SK-N-SH (cell line): ENCODE results near the gene CELF5. TPM values are rescaled to one million over a fixed set of nuclear protein-coding genes. Genes with fewer than 3 reads are reported as not detected.

Experiments
- CTCF ChIA-PET: fragments of 300-600, 350-600 bp; formaldehyde crosslinking; extraction: SDS; loops from one replicate; lab custom pipeline; 2021; lab: Yijun Ruan, JAX
- POLR2A ChIA-PET: fragments of 350-600 bp; sonication (Branson Sonifier 250); formaldehyde crosslinking; extraction: SDS; loops from one replicate; lab custom pipeline; 2020; ENCODE audit warnings: antibody characterized with exemption, inconsistent platforms; lab: Yijun Ruan, JAX
- DNase-seq: peaks from one replicate; pipeline ENCODE4 v3.0.0; 2012
- H2AFZ ChIP-seq: fragments of 200-600 bp; sonication (generic); 2 replicates; pipeline ENCODE4 v1.8.1; 2016; ENCODE audit warnings: antibody characterized with exemption, mild to moderate bottlenecking, low read depth
- H3F3A ChIP-seq: fragments of 200-600 bp; sonication (generic); replicated peaks from 2 replicates; pipeline ENCODE3; 2016; ENCODE audit warnings: antibody characterized with exemption, mild to moderate bottlenecking; ENCODE audit not compliant: insufficient read depth
- H3K27ac ChIP-seq, 2 experiments: fragments of 200-500 bp in 1 of 2; fragments of 200-600 bp in 1 of 2; sonication (Bioruptor generic) in 1 of 2; sonication (generic), shearing (Covaris generic) in 1 of 2; 2 replicates each; pipeline versions ENCODE4 v1.5.1 to v1.6.1; 2014 to 2016; ENCODE audit warnings: low read depth in 2 of 2, inconsistent platforms in 1 of 2, low read length in 1 of 2, mild to moderate bottlenecking in 1 of 2, mixed read lengths in 1 of 2
- H3K27me3 ChIP-seq: fragments of 200-600 bp; sonication (generic), shearing (Covaris generic); 2 replicates; pipeline ENCODE4 v1.6.1; 2016; ENCODE audit warnings: mixed run types; ENCODE audit not compliant: insufficient read depth
- H3K36me3 ChIP-seq, 2 experiments: fragments of 200-500 bp in 1 of 2; fragments of 200-600 bp in 1 of 2; sonication (Bioruptor generic) in 1 of 2; sonication (generic) in 1 of 2; replicated peaks in 1 of 2; 2 replicates each; pipeline versions ENCODE3 to v1.5.1; 2014 to 2016; ENCODE audit warnings: low read length in 1 of 2, mild to moderate bottlenecking in 1 of 2; ENCODE audit not compliant: insufficient read depth in 2 of 2, control insufficient read depth in 1 of 2
- H3K4me1 ChIP-seq, 2 experiments: fragments of 200-500 bp in 1 of 2; fragments of 200-600 bp in 1 of 2; sonication (Bioruptor generic) in 1 of 2; sonication (generic), shearing (Covaris generic) in 1 of 2; 2 replicates each; pipeline versions ENCODE4 v1.5.1 to v1.6.1; 2014 to 2016; ENCODE audit warnings: low read depth in 1 of 2, low read length in 1 of 2, mixed run types in 1 of 2; ENCODE audit not compliant: insufficient read depth in 2 of 2, control insufficient read depth in 1 of 2
- H3K4me2 ChIP-seq: fragments of 200-600 bp; sonication (generic), shearing (Covaris generic); 2 replicates; pipeline ENCODE4 v1.6.1; 2017; ENCODE audit warnings: mixed run types
- H3K4me3 ChIP-seq, 2 experiments: fragments of 200-500 bp in 1 of 2; fragments of 200-600 bp in 1 of 2; sonication (Bioruptor generic) in 1 of 2; sonication (generic), shearing (Covaris generic) in 1 of 2; 2 replicates each; pipeline versions ENCODE4 v1.5.1 to v1.8.1; 2014 to 2016; ENCODE audit warnings: low read depth in 2 of 2, inconsistent platforms in 1 of 2, low read length in 1 of 2, mild to moderate bottlenecking in 1 of 2, mixed read lengths in 1 of 2, moderate library complexity in 1 of 2
- H3K79me2 ChIP-seq: fragments of 200-600 bp; sonication (generic); 2 replicates; pipeline ENCODE4 v1.8.1; 2017; ENCODE audit warnings: mild to moderate bottlenecking; ENCODE audit not compliant: insufficient read depth
- H3K9ac ChIP-seq: fragments of 200-600 bp; sonication (generic); 2 replicates; pipeline ENCODE4 v1.6.1; 2017; ENCODE audit warnings: mixed run types
- H3K9me2 ChIP-seq: fragments of 200-600 bp; sonication (generic); 2 replicates; pipeline ENCODE4 v1.6.1; 2017; ENCODE audit warnings: mixed run types
- H3K9me3 ChIP-seq: fragments of 200-600 bp; sonication (generic); 2 replicates; pipeline ENCODE4 v1.6.1; 2017; ENCODE audit warnings: mixed run types, mild to moderate bottlenecking, moderate library complexity
- H4K20me1 ChIP-seq: fragments of 200-600 bp; sonication (generic); 2 replicates; pipeline ENCODE4 v1.6.1; 2017; ENCODE audit warnings: mild to moderate bottlenecking, mixed run types; ENCODE audit not compliant: insufficient read depth
- CTCF ChIP-seq: fragments of 200-600 bp; sonication (generic); IDR thresholded peaks from 2 replicates; pipeline ENCODE4 v1.6.1; 2017; ENCODE audit warnings: antibody characterized with exemption, mild to moderate bottlenecking, moderate library complexity
- EP300 ChIP-seq, 2 experiments: IDR thresholded peaks; 2 replicates each; pipeline versions ENCODE4 v1.4.0 to v1.6.1; 2012; ENCODE audit warnings: borderline replicate concordance in 1 of 2, low read depth in 1 of 2, low read length in 1 of 2
- EZH2phosphoT487 ChIP-seq: fragments of 200-600 bp; sonication (generic); IDR thresholded peaks from 2 replicates; pipeline ENCODE4 v1.6.1; 2017; ENCODE audit warnings: low read depth, mixed run types, mild to moderate bottlenecking, antibody characterized with exemption, moderate library complexity, borderline replicate concordance
- FOXJ3 ChIP-seq: sonication (generic); formaldehyde crosslinking; IDR thresholded peaks from 2 replicates; pipeline ENCODE4 v1.5.1; 2020; ENCODE audit warnings: mild to moderate bottlenecking, missing genetic modification reagents
- FOXM1 ChIP-seq: IDR thresholded peaks from 2 replicates; pipeline ENCODE4 v1.4.0; 2012; ENCODE audit warnings: low read depth, mild to moderate bottlenecking
- GABPA ChIP-seq: IDR thresholded peaks from 2 replicates; pipeline ENCODE4 v1.4.0; 2012; ENCODE audit warnings: low read depth, mild to moderate bottlenecking
- MEF2A ChIP-seq: IDR thresholded peaks from 2 replicates; pipeline ENCODE4 v1.4.0; 2012; ENCODE audit warnings: low read depth, borderline replicate concordance
- NFIC ChIP-seq: IDR thresholded peaks from 2 replicates; pipeline ENCODE4 v1.4.0; 2012; ENCODE audit warnings: borderline replicate concordance
- NRF1 ChIP-seq: IDR thresholded peaks from 2 replicates; pipeline ENCODE4 v1.6.1; 2012; ENCODE audit warnings: low read depth, mild to moderate bottlenecking, low read length
- RAD21 ChIP-seq: IDR thresholded peaks from 2 replicates; pipeline ENCODE4 v1.6.1; 2012; ENCODE audit warnings: mild to moderate bottlenecking, low read length
- SMC3 ChIP-seq: IDR thresholded peaks from 2 replicates; pipeline ENCODE4 v1.6.1; 2012; ENCODE audit warnings: low read depth, low read length, improper control_type of control experiment
- TAF1 ChIP-seq: IDR thresholded peaks from 2 replicates; pipeline ENCODE4 v1.6.1; 2012; ENCODE audit warnings: low read depth, mild to moderate bottlenecking, low read length, moderate library complexity, borderline replicate concordance
- USF2 ChIP-seq: fragments of 150-350 bp; IDR thresholded peaks from 2 replicates; pipeline ENCODE4 v1.6.1; 2017; ENCODE audit warnings: antibody characterized with exemption, low read length, low read depth, borderline replicate concordance
- WGBS: methylation state at CpG from one replicate; pipeline ENCODE4 v1.1.6; 2017; ENCODE audit warnings: low lambda C conversion rate; 5-methylcytosine and 5-hydroxymethylcytosine counted together
- polyA plus RNA-seq, 3 experiments: library from polyadenylated mRNA; depleted of rRNA; stranded (reverse); fragments of >200 nt; gene quantifications; 2 replicates each; pipeline ENCODE4 v1.2.3, GENCODE V29; 2012
- TF ChIP-seq, protein P1 (sequence below): IDR thresholded peaks from 2 replicates; pipeline ENCODE4 v1.4.0; 2012; ENCODE audit warnings: low read depth, borderline replicate concordance

The CELF5 gene
- polyA plus RNA-seq (2012; rRNA removed): 0.33 and 0.57 TPM in 2 replicates
- polyA plus RNA-seq (2012; cell fraction: cytosol; rRNA removed): 0.27 and 0.42 TPM in 2 replicates
- polyA plus RNA-seq (2012; cell fraction: nucleus; rRNA removed): 1.5 and 3.5 TPM in 2 replicates

- H4K20me1 ChIP-seq: no peaks in the 10 kb centered on the region
- POLR2A ChIA-PET: no interaction called here
- H3K4me2 ChIP-seq: peak within 1 kb of the TSS; percentile 51; the same call in 1 of the 2 replicates
- H3K9me2 ChIP-seq: no peaks in the 10 kb centered on the region
- WGBS: 3% methylated on average over 11 of the region's 94 CpGs
- peak; percentile 99 for DNase-seq
- H3K36me3 ChIP-seq: no peaks in the 10 kb centered on the region
- no peaks in the 10 kb centered on the region for H3K9me3 ChIP-seq
- H3K9ac ChIP-seq: no peak within 1 kb of the TSS
- H3K4me3 ChIP-seq: peak within 1 kb of the TSS; percentile 26 to 49; a peak in 3 of 4 replicates
- H3K27ac ChIP-seq: no peak within 1 kb of the TSS; a peak in 1 of 4 replicates
- H3K4me1 ChIP-seq: peaks cover 0 to 3% of the 10 kb centered on the region in 2 experiments; a peak in 1 of 4 replicates
- CTCF ChIA-PET: interaction anchor here (0.6 to 3.5 kb wide), 29 partner anchors 9 to 274 kb away, joined by 3 to 17 read pairs (median 4); no protein-coding TSS in a partner anchor
- H2AFZ ChIP-seq: no peak within 1 kb of the TSS
- no peaks in the 10 kb centered on the region for H3K79me2 ChIP-seq
- H3K27me3 ChIP-seq: no peaks in the 10 kb centered on the region
- no peaks in the 10 kb centered on the region for H3F3A ChIP-seq
- TF ChIP-seq RAD21 (peak; percentile 37; the same call in 1 of the 2 replicates), GABPA (no peak), CTCF (peak; percentile 53)
Observed at GRCh38 chr19:3224346-3225168, at the start of gene CELF5. TSS of gene CELF5 (plus strand) at chr19:3224661. CDS start at chr19:3224740, 79 bp downstream.

DNA sequence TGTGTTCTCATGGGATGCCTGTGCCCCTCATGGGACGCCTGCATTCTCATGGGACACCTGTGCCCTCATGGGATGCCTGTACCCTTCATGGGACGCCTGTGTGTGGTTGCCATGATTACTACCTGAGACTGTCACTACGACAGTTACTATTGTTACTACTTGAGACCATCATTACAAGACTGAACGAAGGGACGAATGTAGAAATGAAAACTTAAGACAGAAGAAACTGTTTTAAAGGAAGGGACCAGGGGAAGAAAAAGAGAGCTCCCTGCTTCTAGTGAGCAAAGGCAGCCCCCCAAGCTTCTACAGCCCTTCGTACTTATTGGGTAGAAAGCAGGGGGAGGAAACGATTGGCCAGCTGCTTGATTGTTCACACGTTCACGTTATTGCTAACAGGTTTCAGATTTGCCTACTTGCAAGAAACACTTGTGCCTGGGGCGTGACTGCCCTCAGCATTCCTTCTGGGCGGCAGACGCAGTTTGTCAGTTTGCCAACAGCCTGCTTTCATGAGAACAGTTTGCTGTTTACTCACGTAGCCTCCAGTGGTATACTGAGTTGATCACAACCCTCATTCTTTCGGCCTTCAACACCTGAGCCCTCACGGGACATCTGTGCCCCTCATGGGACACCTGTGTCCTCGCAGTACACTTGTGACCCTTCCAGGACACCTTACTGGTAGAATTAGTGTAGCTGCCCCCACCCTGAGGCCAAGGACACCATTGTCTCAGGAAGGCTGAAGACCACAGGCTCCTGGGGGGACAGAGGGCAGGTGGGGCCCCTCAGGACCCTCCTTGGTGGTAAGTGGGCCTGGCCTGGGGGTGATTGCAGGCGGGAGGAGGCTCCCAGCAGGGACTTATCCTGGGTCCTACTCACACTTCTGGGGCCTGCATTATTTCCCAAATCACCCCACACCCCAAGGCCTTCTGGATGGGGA lies 48.4 kb upstream of the CELF5 start:
- CTCF ChIA-PET: interaction anchor here (1.0 to 1.2 kb wide), 2 partner anchors 11 to 12 kb away, joined by 3 read pairs; no protein-coding TSS in a partner anchor
- Histone ChIP-seq H3K27me3 (no peaks in the 10 kb centered on the region), H4K20me1 (no peaks in the 10 kb centered on the region), H2AFZ (no peak overlapping the region), H3K4me3 (no peak overlapping the region), H3K9ac (no peak overlapping the region), H3K36me3 (no peaks in the 10 kb centered on the region), H3K27ac (no peak overlapping the region), H3K4me1 (no peaks in the 10 kb centered on the region; a peak in 1 of 4 replicates), H3K79me2 (no peaks in the 10 kb centered on the region), H3F3A (no peaks in the 10 kb centered on the region), H3K9me2 (no peaks in the 10 kb centered on the region), H3K4me2 (no peak overlapping the region), H3K9me3 (no peaks in the 10 kb centered on the region)
- 29% methylated on average over 13 of the region's 17 CpGs for WGBS
- no peak for DNase-seq
- POLR2A ChIA-PET: no interaction called here
- TF ChIP-seq TAF1 (no peak), NFIC (no peak), EP300 (IDR thresholded peaks at IDR 0.05; ENCODE audit: borderline replicate concordance in 1 of 2, low read depth in 1 of 2, low read length in 1 of 2) (no peak), EZH2phosphoT487 (no peak), SMC3 (no peak), MEF2A (no peak), NRF1 (no peak), GABPA (no peak), FOXM1 (no peak), CTCF (no peak), USF2 (no peak), FOXJ3 (CRISPR knock-in tag) (no peak)
- TF ChIP-seq, protein P1, sequence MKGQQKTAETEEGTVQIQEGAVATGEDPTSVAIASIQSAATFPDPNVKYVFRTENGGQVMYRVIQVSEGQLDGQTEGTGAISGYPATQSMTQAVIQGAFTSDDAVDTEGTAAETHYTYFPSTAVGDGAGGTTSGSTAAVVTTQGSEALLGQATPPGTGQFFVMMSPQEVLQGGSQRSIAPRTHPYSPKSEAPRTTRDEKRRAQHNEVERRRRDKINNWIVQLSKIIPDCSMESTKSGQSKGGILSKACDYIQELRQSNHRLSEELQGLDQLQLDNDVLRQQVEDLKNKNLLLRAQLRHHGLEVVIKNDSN: no peak
